Fibroblast of skin of back (primary cell): ENCODE data around the gene DNAAF3.

Experiments
- DNase-seq: peaks from one replicate; pipeline ENCODE4 v3.0.0-alpha.2; 2013

Gene DNAAF3

GRCh38 chr19:55116232-55116858, 50.1 kb downstream of the DNAAF3 start:
- DNase-seq: peak; percentile 71

GRCh38 chr19:55115446-55116065, 50.9 kb downstream of the DNAAF3 start:
- peak; percentile 20 for DNase-seq

- no peak for DNase-seq
Observed at GRCh38 chr19:55114566-55115145, 51.8 kb downstream of the DNAAF3 start.

- DNase-seq: peak; percentile 84
Observed at GRCh38 chr19:55113570-55114039, 52.8 kb downstream of the DNAAF3 start.

GRCh38 chr19:55112777-55113569, 53.4 kb downstream of the DNAAF3 start:
- no peak for DNase-seq

GRCh38 chr19:55112246-55112776, 54.1 kb downstream of the DNAAF3 start:
- no peak for DNase-seq

GRCh38 chr19:55111238-55111831, 55.1 kb downstream of the DNAAF3 start:
- DNase-seq: no peak

GRCh38 chr19:55109527-55110291, 56.7 kb downstream of the DNAAF3 start:
- no peak for DNase-seq
